NK-92 treated with Interleukin-12 subunit alpha and Interleukin-12 subunit beta, amount 100 ng/mL, for 24 hours (cell line): Measurements from ENCODE around the gene FHOD1.

Experiments
- DNase-seq: peaks from one replicate; lab custom pipeline; 2025; lab: John Stamatoyannopoulos, UW

FHOD1 gene

GRCh38 chr16:67230809-67231660 lies 16.2 kb downstream of the FHOD1 start:
- no peak for DNase-seq

GRCh38 chr16:67229906-67230808 lies 17.1 kb downstream of the FHOD1 start:
- no peak for DNase-seq

GRCh38 chr16:67228905-67229304 lies 18.4 kb downstream of the FHOD1 start:
- DNase-seq: no peak

GRCh38 chr16:67228034-67228785 lies 19.1 kb downstream of the FHOD1 start:
- no peak for DNase-seq

GRCh38 chr16:67227567-67227921 lies 19.7 kb downstream of the FHOD1 start:
- DNase-seq: no peak

GRCh38 chr16:67226804-67227566 lies 20.3 kb downstream of the FHOD1 start, which contains the start of gene TMEM208:
TMEM208 (plus strand) TSS chr16:67227130; CDS start chr16:67227219, 89 bp downstream.
- DNase-seq: peak; percentile 94

GRCh38 chr16:67226295-67226803 lies 20.9 kb downstream of the FHOD1 start:
- no peak for DNase-seq

- DNase-seq: no peak
Measured at GRCh38 chr16:67223992-67224391, 23.3 kb downstream of the FHOD1 start.

- DNase-seq: no peak
Measured at GRCh38 chr16:67216612-67217490, 30.4 kb downstream of the FHOD1 start.

GRCh38 chr16:67215706-67216105 lies 31.6 kb downstream of the FHOD1 start:
- no peak for DNase-seq

GRCh38 chr16:67213197-67214019 lies 33.9 kb downstream of the FHOD1 start:
- DNase-seq: no peak

GRCh38 chr16:67212766-67213165 lies 34.5 kb downstream of the FHOD1 start:
- DNase-seq: no peak

- DNase-seq: no peak
Measured at GRCh38 chr16:67211674-67212073, 35.6 kb downstream of the FHOD1 start.

- no peak for DNase-seq
Measured at GRCh38 chr16:67210069-67210937, 37.0 kb downstream of the FHOD1 start.

GRCh38 chr16:67209565-67209964 lies 37.7 kb downstream of the FHOD1 start:
- no peak for DNase-seq

GRCh38 chr16:67208154-67208896 lies 39.0 kb downstream of the FHOD1 start:
- DNase-seq: no peak

- no peak for DNase-seq
Measured at GRCh38 chr16:67207249-67208091, 39.8 kb downstream of the FHOD1 start.
